Endothelial cell of umbilical vein (primary cell): ENCODE results near the gene CD82. TPM values are rescaled to one million over a fixed set of nuclear protein-coding genes. Genes with fewer than 3 reads are reported as not detected.

Source experiments
- BruUV-seq: library from RNA; stranded (reverse); fragments of 400-500 nt; replicated peaks from 2 replicates; lab custom pipeline; 2021; lab: Mats Ljungman, UMichigan
- CTCF ChIA-PET: fragments of 300-600, 350-600 bp; sonication (Branson Sonifier 250); formaldehyde crosslinking; loops from one replicate; lab custom pipeline; 2021; ENCODE audit warnings: antibody characterized with exemption, inconsistent platforms; lab: Charles Lee
- POLR2A ChIA-PET: fragments of 300-600, 350-600 bp; sonication (Branson Sonifier 250); formaldehyde crosslinking; loops from one replicate; lab custom pipeline; 2021; ENCODE audit warnings: antibody characterized with exemption, inconsistent platforms; lab: Charles Lee
- DNase-seq: peaks from one replicate; pipeline ENCODE4 v3.0.0-alpha.2; 2011; ENCODE audit warnings: low read depth, low spot score
- FAIRE-seq: peaks from 2 replicates; lab custom pipeline; 2011; peaks lifted over from hg19 to GRCh38; lab: Jason Lieb, UNC
- H2AFZ ChIP-seq: 2 replicates; pipeline ENCODE4 v1.6.0; 2012; ENCODE audit warnings: low read depth, low read length, control low read depth, inconsistent platforms
- H3K27ac ChIP-seq: 2 replicates; pipeline ENCODE4 v1.5.1; 2011; ENCODE audit warnings: low read depth, mild to moderate bottlenecking, control low read depth, low read length, moderate library complexity; ENCODE audit not compliant: insufficient read depth
- H3K27me3 ChIP-seq, 2 experiments: 2 replicates each; pipeline versions ENCODE4 v1.6.0 to v1.6.1; 2011; ENCODE audit warnings: low read length in 2 of 2, mixed read lengths in 1 of 2; ENCODE audit not compliant: control insufficient read depth in 2 of 2, insufficient read depth in 2 of 2
- H3K36me3 ChIP-seq, 2 experiments: 2 replicates in 1 of 2; 3 replicates in 1 of 2; pipeline ENCODE4 v1.5.1; 2011; ENCODE audit warnings: low read length in 2 of 2, mild to moderate bottlenecking in 1 of 2, moderate library complexity in 1 of 2; ENCODE audit not compliant: control insufficient read depth in 2 of 2, insufficient read depth in 2 of 2; ENCODE audit errors: extremely low read depth in 1 of 2
- H3K4me1 ChIP-seq: 3 replicates; pipeline ENCODE4 v1.5.1; 2011; ENCODE audit warnings: mild to moderate bottlenecking, low read length; ENCODE audit not compliant: control insufficient read depth, insufficient read depth; ENCODE audit errors: extremely low read depth
- H3K4me2 ChIP-seq: 2 replicates; pipeline ENCODE4 v1.6.1; 2011; ENCODE audit warnings: low read length, control low read depth, mixed read lengths; ENCODE audit not compliant: insufficient read depth
- H3K4me3 ChIP-seq, 3 experiments: fragments of 200-600 bp in 1 of 3; sonication (generic), shearing (Covaris generic) in 1 of 3; replicated peaks in 1 of 3; 2 replicates each; pipeline ENCODE4 v1.5.1; 2011 to 2016; ENCODE audit warnings: control low read depth in 3 of 3, low read length in 3 of 3, mild to moderate bottlenecking in 2 of 3, inconsistent platforms in 1 of 3, low read depth in 1 of 3, moderate library complexity in 1 of 3; ENCODE audit not compliant: insufficient read depth in 1 of 3
- H3K79me2 ChIP-seq: 2 replicates; pipeline ENCODE4 v1.6.0; 2012; ENCODE audit warnings: low read length, inconsistent platforms; ENCODE audit not compliant: control insufficient read depth, insufficient read depth
- H3K9ac ChIP-seq: replicated peaks from 2 replicates; pipeline ENCODE3; 2011; ENCODE audit warnings: low read length, control low read depth; ENCODE audit not compliant: insufficient read depth; ENCODE audit errors: extremely low read depth
- H3K9me1 ChIP-seq: replicated peaks from 3 replicates; pipeline ENCODE4 v1.6.0; 2011; ENCODE audit warnings: mild to moderate bottlenecking, low read length; ENCODE audit not compliant: control insufficient read depth, insufficient read depth; ENCODE audit errors: extremely low read depth
- H3K9me3 ChIP-seq: replicated peaks from 2 replicates; pipeline ENCODE4 v1.5.1; 2012; ENCODE audit warnings: low read length, inconsistent platforms; ENCODE audit not compliant: control insufficient read depth, insufficient read depth
- H4K20me1 ChIP-seq: replicated peaks from 2 replicates; pipeline ENCODE3; 2011; ENCODE audit warnings: mild to moderate bottlenecking, low read length; ENCODE audit not compliant: control insufficient read depth, insufficient read depth; ENCODE audit errors: extremely low read depth
- CTCF ChIP-seq, 2 donors: IDR thresholded peaks; 1 replicate in 1 of 2; 2 replicates in 1 of 2; pipeline ENCODE4 v1.5.1; 2011; ENCODE audit warnings: low read length in 2 of 2, mild to moderate bottlenecking in 2 of 2, moderate library complexity in 2 of 2, control low read depth in 1 of 2, inconsistent platforms in 1 of 2, low read depth in 1 of 2; ENCODE audit not compliant: insufficient read depth in 1 of 2; ENCODE audit errors: extremely low read depth in 1 of 2
- EZH2 ChIP-seq: IDR thresholded peaks from 2 replicates; pipeline ENCODE4 v1.6.1; 2012; ENCODE audit warnings: borderline replicate concordance, low read depth, mild to moderate bottlenecking, moderate library complexity, low read length, inconsistent platforms; ENCODE audit not compliant: severe bottlenecking
- FOS ChIP-seq: IDR thresholded peaks from 2 replicates; pipeline ENCODE4 v1.6.1; 2011; ENCODE audit warnings: mild to moderate bottlenecking, low read length, moderate library complexity, borderline replicate concordance; ENCODE audit not compliant: insufficient read depth
- GATA2 ChIP-seq: IDR thresholded peaks from 2 replicates; pipeline ENCODE4 v1.7.0; 2011; ENCODE audit warnings: low read depth, mild to moderate bottlenecking, moderate library complexity, mixed read lengths, low read length; ENCODE audit not compliant: insufficient read length, insufficient read depth
- JUN ChIP-seq: IDR thresholded peaks from 2 replicates; pipeline ENCODE4 v1.6.1; 2011; ENCODE audit warnings: borderline replicate concordance, low read depth; ENCODE audit not compliant: insufficient read length, insufficient read depth
- MAX ChIP-seq: IDR thresholded peaks from 2 replicates; pipeline ENCODE4 v1.6.1; 2011; ENCODE audit not compliant: insufficient read depth, insufficient read length
- MYC ChIP-seq: IDR thresholded peaks from one replicate; pipeline ENCODE4 v1.6.1; 2011; ENCODE audit warnings: mild to moderate bottlenecking, low read depth, low read length
- POLR2A ChIP-seq: IDR thresholded peaks from 2 replicates; pipeline ENCODE4 v1.6.1; 2012; ENCODE audit warnings: low read depth, mild to moderate bottlenecking, control low read depth, low read length
- POLR2AphosphoS5 ChIP-seq: IDR thresholded peaks from 2 replicates; pipeline ENCODE4 v1.6.1; 2012; ENCODE audit warnings: low read depth, mild to moderate bottlenecking, control low read depth, low read length, moderate library complexity; ENCODE audit not compliant: insufficient read depth
- dilution Hi-C: fragments of 300-500 bp; cut with MboI; formaldehyde crosslinking; loops from one replicate; pipeline ENCODE4 v1.15.0; 2019; ENCODE audit warnings: low sequenced_read_pairs; ENCODE audit not compliant: extremely low pct_ligation_motif_present
- intact Hi-C: fragments of 100-400 bp; cut with micrococcal nuclease; formaldehyde crosslinking; loops from one replicate; pipeline ENCODE4 v1.10.0; 2022
- polyA plus RNA-seq, 4 experiments: library from polyadenylated mRNA; depleted of rRNA in 3 of 4; stranded (reverse) in 3 of 4; unstranded in 1 of 4; fragments of >200 nt; gene quantifications; 2 replicates each; pipeline versions ENCODE4 v1.2.1 to v1.2.3, GENCODE V29; 2011 to 2012; ENCODE audit warnings: missing spikeins in 1 of 4
- total RNA-seq: library from RNA; stranded (reverse); gene quantifications from 2 replicates; pipeline ENCODE4 v1.2.3, GENCODE V29; 2021

Gene CD82
- total and polyA plus RNA-seq, 2 donors (not counting 3 experiments of a cell fraction or from before 2014, with no cell fraction given) = 17.9 to 25.2 TPM

- FAIRE-seq (no peak), DNase-seq (no peak)
- Histone ChIP-seq H3K27ac (no peak overlapping the region), H3K9me3 (no peaks in the 10 kb centered on the region), H3K9me1 (no peaks in the 10 kb centered on the region), H3K36me3 (no peaks in the 10 kb centered on the region), H2AFZ (no peak overlapping the region), H3K9ac (no peak overlapping the region), H3K4me2 (no peak overlapping the region), H3K4me3 (no peak overlapping the region), H4K20me1 (no peaks in the 10 kb centered on the region), H3K79me2 (no peaks in the 10 kb centered on the region), H3K27me3 (no peaks in the 10 kb centered on the region), H3K4me1 (no peaks in the 10 kb centered on the region)
- CTCF ChIA-PET = interaction anchor here (1.1 to 1.5 kb wide), 2 partner anchors 19 to 322 kb away, joined by 3 to 4 read pairs; no protein-coding TSS in a partner anchor
- POLR2A ChIA-PET = no interaction called here
- dilution Hi-C loops = no loop called here
- intact Hi-C loops = no loop called here
- BruUV-seq = no TSS peak
- TF ChIP-seq GATA2 (no peak), MYC (no peak), POLR2AphosphoS5 (no peak), CTCF (IDR thresholded peaks at IDR 0.05; ENCODE audit: extremely low read depth in 1 of 2, insufficient read depth in 1 of 2, low read depth in 1 of 2, low read length in 2 of 2) (no peak), POLR2A (no peak), MAX (no peak), FOS (no peak), EZH2 (no peak), JUN (no peak)
These were observed 23.8 kb downstream of the CD82 start for GRCh38 chr11:44589301-44589700.
